ENCODE measurements around the gene GSTT4.

GRCh38 chr22:24043958-24044357, 38.7 kb upstream of the GSTT4 start:
- TF ChIP-seq CTCF (IDR thresholded peaks at IDR 0.05; ENCODE audit: poor library complexity) (no peak), EZH2 (IDR thresholded peaks at IDR 0.05; ENCODE audit: borderline replicate concordance) (no peak), EZH2phosphoT487 (IDR thresholded peaks at IDR 0.05; ENCODE audit: low read depth, severe bottlenecking, unreplicated experiment) (no peak)

All from hepatocyte (in vitro differentiated cells).